Smooth muscle cell (in vitro differentiated cells): ENCODE measurements around the gene NTRK2. TPM values are rescaled to one million over a fixed set of nuclear protein-coding genes. Genes with fewer than 3 reads are reported as not detected.

Source experiments
- DNase-seq: peaks from one replicate; lab custom pipeline; 2025; ENCODE audit not compliant: unreplicated experiment; lab: John Stamatoyannopoulos, UW
- H2AFZ ChIP-seq: fragments of 200-600 bp; sonication (generic); 2 replicates; pipeline ENCODE4 v1.6.0; 2016; ENCODE audit warnings: antibody characterized with exemption, low read depth, mild to moderate bottlenecking
- H3F3A ChIP-seq: fragments of 200-600 bp; sonication (generic); 2 replicates; pipeline ENCODE4 v1.6.0; 2017; ENCODE audit warnings: antibody characterized with exemption, low read depth
- H3K27ac ChIP-seq: fragments of 200-600 bp; sonication (generic); 2 replicates; pipeline ENCODE4 v1.5.1; 2016; ENCODE audit warnings: low read depth, mild to moderate bottlenecking
- H3K27me3 ChIP-seq: fragments of 200-600 bp; sonication (generic); 2 replicates; pipeline ENCODE4 v1.6.1; 2016; ENCODE audit warnings: low read depth, mild to moderate bottlenecking
- H3K36me3 ChIP-seq: fragments of 200-600 bp; sonication (generic); 2 replicates; pipeline ENCODE4 v1.5.1; 2016; ENCODE audit warnings: low read depth
- H3K4me1 ChIP-seq: fragments of 200-600 bp; sonication (generic); 2 replicates; pipeline ENCODE4 v1.5.1; 2016; ENCODE audit warnings: low read depth
- H3K4me2 ChIP-seq: fragments of 200-600 bp; sonication (generic); 2 replicates; pipeline ENCODE4 v1.6.0; 2016; ENCODE audit warnings: mild to moderate bottlenecking
- H3K4me3 ChIP-seq: fragments of 200-600 bp; sonication (generic); 2 replicates; pipeline ENCODE4 v1.5.1; 2016; ENCODE audit warnings: mild to moderate bottlenecking
- H3K79me2 ChIP-seq: fragments of 200-600 bp; sonication (generic); 2 replicates; pipeline ENCODE4 v1.6.0; 2016; ENCODE audit warnings: low read depth, mild to moderate bottlenecking
- H3K9ac ChIP-seq: fragments of 200-600 bp; sonication (generic); 2 replicates; pipeline ENCODE4 v1.6.0; 2016; ENCODE audit warnings: low read depth
- H3K9me3 ChIP-seq: fragments of 200-600 bp; sonication (generic); replicated peaks from 2 replicates; pipeline ENCODE4 v1.5.1; 2016; ENCODE audit warnings: low read depth
- H4K20me1 ChIP-seq: fragments of 200-600 bp; sonication (generic); 2 replicates; pipeline ENCODE4 v1.6.0; 2016; ENCODE audit warnings: low read depth
- CTCF ChIP-seq: fragments of 200-600 bp; sonication (generic); IDR thresholded peaks from 2 replicates; pipeline ENCODE4 v1.5.1; 2017; ENCODE audit warnings: borderline replicate concordance, mild to moderate bottlenecking, antibody characterized with exemption; ENCODE audit not compliant: insufficient read depth, poor library complexity, severe bottlenecking
- WGBS: methylation state at CpG from one replicate; pipeline ENCODE4 v1.1.7; 2016; ENCODE audit warnings: low lambda C conversion rate; 5-methylcytosine and 5-hydroxymethylcytosine counted together
- polyA plus RNA-seq: library from polyadenylated mRNA; unstranded; fragments of >200 nt; fragmentation: Nextera tagmentation; extraction: Ambion mirVana; gene quantifications from 2 replicates; pipeline ENCODE4 v1.2.1, GENCODE V29; 2016
- total RNA-seq: library from RNA; depleted of rRNA; stranded (reverse); fragments of >200 nt; gene quantifications from 2 replicates; pipeline ENCODE4 v1.2.3, GENCODE V29; 2014

Gene NTRK2
- total and polyA plus RNA-seq, 2 experiments from 2014 or later = 1.7 to 3.9 TPM

DNA sequence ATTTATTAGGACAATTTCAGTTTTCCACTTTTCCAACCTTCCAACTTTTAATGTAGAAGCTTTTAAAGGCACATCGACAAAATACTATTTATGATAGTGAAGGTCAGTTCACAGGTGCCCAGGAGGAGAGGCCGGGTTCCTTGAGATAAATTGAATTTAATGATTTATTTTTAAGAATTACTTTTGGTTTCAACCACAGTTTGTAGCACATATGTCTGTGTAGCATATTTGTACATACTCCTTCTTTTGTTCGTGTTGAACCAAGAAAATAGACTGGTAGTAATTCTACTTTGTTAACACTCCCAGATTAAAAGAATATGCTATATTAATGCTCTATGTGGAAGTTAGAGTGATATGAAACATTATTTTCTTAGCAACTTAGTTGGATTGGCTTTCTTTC, 46.7 kb downstream of the NTRK2 start:
- no peaks in the 10 kb centered on the region for H3K36me3 ChIP-seq
- TF ChIP-seq CTCF = no peak
- no peak overlapping the region for H3K27ac ChIP-seq
- H3K9ac ChIP-seq = no peak overlapping the region
- H3K27me3 ChIP-seq = no peaks in the 10 kb centered on the region
- H4K20me1 ChIP-seq = no peaks in the 10 kb centered on the region
- DNase-seq = no peak
- 95% methylated on average over 3 of the region's 3 CpGs for WGBS
- no peaks in the 10 kb centered on the region for H3K4me1 ChIP-seq
- H3K79me2 ChIP-seq = no peaks in the 10 kb centered on the region
- no peaks in the 10 kb centered on the region for H3F3A ChIP-seq
- H3K4me3 ChIP-seq = no peak overlapping the region
- no peak overlapping the region for H3K4me2 ChIP-seq
- H3K9me3 ChIP-seq = no peaks in the 10 kb centered on the region
- no peak overlapping the region for H2AFZ ChIP-seq

GRCh38 chr9:84718476-84718875, 48.9 kb downstream of the NTRK2 start:
- Histone ChIP-seq H3K27me3 (peaks cover 8% of the 10 kb centered on the region), H3K9me3 (no peaks in the 10 kb centered on the region), H3F3A (no peaks in the 10 kb centered on the region), H3K79me2 (no peaks in the 10 kb centered on the region), H2AFZ (no peak overlapping the region), H3K9ac (no peak overlapping the region), H3K4me3 (no peak overlapping the region), H3K4me1 (no peaks in the 10 kb centered on the region), H4K20me1 (no peaks in the 10 kb centered on the region), H3K4me2 (no peak overlapping the region), H3K36me3 (no peaks in the 10 kb centered on the region), H3K27ac (no peak overlapping the region)
- no peak for TF ChIP-seq CTCF
- no peak for DNase-seq
- 67% methylated on average over 5 of the region's 5 CpGs for WGBS

- H3K4me1 ChIP-seq = no peaks in the 10 kb centered on the region
- TF ChIP-seq CTCF = no peak
- no peaks in the 10 kb centered on the region for H4K20me1 ChIP-seq
- no peak overlapping the region for H3K4me3 ChIP-seq
- 94% methylated on average over 5 of the region's 5 CpGs for WGBS
- H2AFZ ChIP-seq = no peak overlapping the region
- no peaks in the 10 kb centered on the region for H3K79me2 ChIP-seq
- peaks cover 16% of the 10 kb centered on the region for H3K27me3 ChIP-seq
- no peak overlapping the region for H3K4me2 ChIP-seq
- H3K36me3 ChIP-seq = no peaks in the 10 kb centered on the region
- no peak for DNase-seq
- no peak overlapping the region for H3K27ac ChIP-seq
- no peaks in the 10 kb centered on the region for H3K9me3 ChIP-seq
- no peaks in the 10 kb centered on the region for H3F3A ChIP-seq
- no peak overlapping the region for H3K9ac ChIP-seq
Observed at GRCh38 chr9:84722388-84722989, 53.0 kb downstream of the NTRK2 start.

- Histone ChIP-seq H3K27me3 (peaks cover 16% of the 10 kb centered on the region), H3K4me2 (no peak overlapping the region), H3K79me2 (no peaks in the 10 kb centered on the region), H3F3A (no peaks in the 10 kb centered on the region), H3K9me3 (no peaks in the 10 kb centered on the region), H4K20me1 (no peaks in the 10 kb centered on the region), H3K9ac (no peak overlapping the region), H3K36me3 (no peaks in the 10 kb centered on the region), H3K27ac (no peak overlapping the region), H2AFZ (no peak overlapping the region), H3K4me3 (no peak overlapping the region), H3K4me1 (no peaks in the 10 kb centered on the region)
- WGBS = 92% methylated on average over 3 of the region's 3 CpGs
- DNase-seq = no peak
- no peak for TF ChIP-seq CTCF
Observed at GRCh38 chr9:84723426-84723825, 53.9 kb downstream of the NTRK2 start.
